HFF-Myc (cell line): Measurements from ENCODE around the gene CPLANE1.
"Not testable (repeated sequence)": the region's sequence is repeated elsewhere in the genome, so short reads cannot be mapped to it uniquely, and the experiment has no call there.

Source experiments
- DNase-seq: peaks from one replicate; pipeline ENCODE4 v3.0.0-alpha.2; 2011; ENCODE audit warnings: low read depth; ENCODE audit errors: extremely low read depth
- H3K4me3 ChIP-seq: replicated peaks from 2 replicates; pipeline ENCODE4 v1.5.1; 2011; ENCODE audit warnings: low read depth, mild to moderate bottlenecking, control low read depth, low read length
- TF ChIP-seq, protein P1 (sequence below): IDR thresholded peaks from 2 replicates; pipeline ENCODE4 v1.5.1; 2012; ENCODE audit warnings: mild to moderate bottlenecking, low read depth, low read length, control low read depth; ENCODE audit errors: missing control alignments

The CPLANE1 gene

GRCh38 chr5:37170856-37171255 lies 78.3 kb downstream of the CPLANE1 start:
- TF ChIP-seq, protein P1, sequence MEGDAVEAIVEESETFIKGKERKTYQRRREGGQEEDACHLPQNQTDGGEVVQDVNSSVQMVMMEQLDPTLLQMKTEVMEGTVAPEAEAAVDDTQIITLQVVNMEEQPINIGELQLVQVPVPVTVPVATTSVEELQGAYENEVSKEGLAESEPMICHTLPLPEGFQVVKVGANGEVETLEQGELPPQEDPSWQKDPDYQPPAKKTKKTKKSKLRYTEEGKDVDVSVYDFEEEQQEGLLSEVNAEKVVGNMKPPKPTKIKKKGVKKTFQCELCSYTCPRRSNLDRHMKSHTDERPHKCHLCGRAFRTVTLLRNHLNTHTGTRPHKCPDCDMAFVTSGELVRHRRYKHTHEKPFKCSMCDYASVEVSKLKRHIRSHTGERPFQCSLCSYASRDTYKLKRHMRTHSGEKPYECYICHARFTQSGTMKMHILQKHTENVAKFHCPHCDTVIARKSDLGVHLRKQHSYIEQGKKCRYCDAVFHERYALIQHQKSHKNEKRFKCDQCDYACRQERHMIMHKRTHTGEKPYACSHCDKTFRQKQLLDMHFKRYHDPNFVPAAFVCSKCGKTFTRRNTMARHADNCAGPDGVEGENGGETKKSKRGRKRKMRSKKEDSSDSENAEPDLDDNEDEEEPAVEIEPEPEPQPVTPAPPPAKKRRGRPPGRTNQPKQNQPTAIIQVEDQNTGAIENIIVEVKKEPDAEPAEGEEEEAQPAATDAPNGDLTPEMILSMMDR = no peak
- no peak for DNase-seq
- H3K4me3 ChIP-seq = no peak overlapping the region

DNA sequence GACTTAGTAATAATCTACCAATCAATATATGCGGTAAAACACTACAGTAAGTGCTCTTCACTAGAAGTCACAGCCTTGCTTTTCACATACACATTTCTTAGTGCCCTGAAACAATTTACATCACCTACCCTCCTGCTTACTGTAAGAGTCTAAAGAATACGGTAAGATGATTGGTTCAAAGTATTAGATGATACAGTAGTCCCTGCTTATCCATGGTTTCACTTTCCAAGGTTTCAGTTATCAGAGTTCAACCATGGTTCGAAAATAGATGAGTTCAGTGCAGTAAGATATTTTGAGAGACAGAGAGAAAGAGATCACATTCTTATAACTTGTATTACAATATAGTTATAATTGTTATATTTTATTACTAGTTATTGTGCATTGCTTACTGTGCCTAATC lies 83.0 kb downstream of the CPLANE1 start:
- no peak for DNase-seq
- no peak overlapping the region for H3K4me3 ChIP-seq
- TF ChIP-seq, protein P1 = no peak

DNA sequence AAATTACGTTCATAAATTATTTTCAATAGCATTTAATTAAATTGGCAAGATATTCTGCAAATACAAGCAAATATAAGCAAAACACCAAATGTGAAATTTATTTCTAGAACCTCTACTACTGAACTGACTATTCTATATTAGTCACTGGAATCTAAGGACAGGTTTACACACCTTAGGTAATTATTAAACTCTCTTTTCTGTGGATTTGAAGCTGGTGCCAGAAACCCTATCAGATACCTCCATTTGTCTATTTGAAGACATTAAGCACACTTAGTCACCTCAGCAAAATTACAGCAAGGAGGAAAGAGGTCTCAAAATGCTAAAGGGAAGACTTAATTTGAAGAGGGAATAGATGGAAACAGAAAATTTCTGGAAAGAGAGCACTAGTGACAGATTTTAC lies 83.4 kb downstream of the CPLANE1 start:
- H3K4me3 ChIP-seq = no peak overlapping the region
- TF ChIP-seq, protein P1 = no peak
- DNase-seq = no peak

DNA sequence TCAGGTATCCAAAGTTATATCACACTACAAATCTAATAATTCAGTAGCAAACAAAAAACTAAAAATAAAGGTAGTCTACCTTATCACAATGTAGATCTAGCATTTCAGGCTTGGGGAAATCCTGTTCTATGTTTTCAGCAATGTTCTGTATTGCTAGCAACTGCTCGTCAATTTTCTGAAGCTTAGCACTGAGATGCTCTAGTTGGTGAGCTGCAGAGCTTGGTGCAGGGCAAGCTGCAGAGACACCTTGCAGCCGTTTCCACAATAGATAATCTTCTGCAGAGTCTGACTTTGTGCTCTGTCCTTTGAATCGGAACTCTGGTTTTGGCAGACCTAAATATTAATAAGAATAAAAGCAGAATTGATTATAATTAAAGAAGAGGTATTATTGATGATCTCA lies 95.5 kb downstream of the CPLANE1 start:
- TF ChIP-seq, protein P1 = no peak
- no peak overlapping the region for H3K4me3 ChIP-seq
- DNase-seq = no peak

DNA sequence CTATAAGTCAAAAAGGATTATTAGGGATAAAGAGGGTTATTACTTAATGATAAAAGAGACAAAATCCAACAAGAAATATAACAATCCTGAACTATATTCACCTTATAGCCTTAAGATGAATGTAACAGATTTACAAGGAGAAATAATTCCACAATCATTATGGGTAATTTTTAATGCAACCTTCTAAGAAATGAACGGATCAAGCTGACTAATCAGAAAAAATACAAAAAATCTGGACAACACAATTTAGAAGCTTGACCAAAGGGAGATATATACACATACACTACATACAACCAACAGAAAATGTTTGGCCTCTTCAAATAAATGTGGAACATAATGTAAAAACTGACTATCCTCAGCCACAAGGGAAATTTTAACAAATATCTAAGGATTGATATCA lies 102.3 kb downstream of the CPLANE1 start:
- DNase-seq = no peak
- TF ChIP-seq, protein P1 = no peak
- H3K4me3 ChIP-seq = no peak overlapping the region

GRCh38 chr5:37136694-37137093 lies 112.5 kb downstream of the CPLANE1 start:
- no peak for DNase-seq
- TF ChIP-seq, protein P1 = no peak
- no peak overlapping the region for H3K4me3 ChIP-seq

- not testable (repeated sequence) for H3K4me3 ChIP-seq, DNase-seq
These were observed 113.9 kb downstream of the CPLANE1 start for GRCh38 chr5:37135312-37135711.
